HG03571 (cell line): Measurements from ENCODE around the gene CAMSAP2.

ENCODE experiments used
- ATAC-seq: cut with Tn5 transposase; IDR thresholded peaks from one replicate; pipeline ENCODE4 v1.9.1; 2021; ENCODE audit not compliant: unreplicated experiment

CAMSAP2 gene

GRCh38 chr1:200895801-200896530 lies 157.3 kb downstream of the CAMSAP2 start:
- peak; percentile 64 for ATAC-seq

- no peak for ATAC-seq
Measured at GRCh38 chr1:200896531-200897196, 158.0 kb downstream of the CAMSAP2 start.

GRCh38 chr1:200897259-200897658 lies 158.6 kb downstream of the CAMSAP2 start:
- no peak for ATAC-seq

- no peak for ATAC-seq
Measured at GRCh38 chr1:200899015-200899386, 160.3 kb downstream of the CAMSAP2 start.

GRCh38 chr1:200899451-200899915 lies 160.8 kb downstream of the CAMSAP2 start:
- ATAC-seq: no peak

- ATAC-seq: no peak
Measured at GRCh38 chr1:200899954-200900867, 161.5 kb downstream of the CAMSAP2 start.

GRCh38 chr1:200900877-200901276 lies 162.2 kb downstream of the CAMSAP2 start:
- ATAC-seq: no peak

- no peak for ATAC-seq
Measured at GRCh38 chr1:200901350-200901749, 162.7 kb downstream of the CAMSAP2 start.

GRCh38 chr1:200901796-200902444 lies 163.2 kb downstream of the CAMSAP2 start:
- ATAC-seq: no peak

GRCh38 chr1:200903793-200904192 lies 165.1 kb downstream of the CAMSAP2 start:
- no peak for ATAC-seq

GRCh38 chr1:200904772-200905171 lies 166.1 kb downstream of the CAMSAP2 start:
- no peak for ATAC-seq

GRCh38 chr1:200905411-200906052 lies 166.8 kb downstream of the CAMSAP2 start:
- peak; percentile 32 for ATAC-seq

- no peak for ATAC-seq
Measured at GRCh38 chr1:200906491-200906890, 167.8 kb downstream of the CAMSAP2 start.

GRCh38 chr1:200907611-200908097 lies 169.0 kb downstream of the CAMSAP2 start:
- ATAC-seq: peak; percentile 44

- ATAC-seq: no peak
Measured at GRCh38 chr1:200908191-200908868, 169.6 kb downstream of the CAMSAP2 start.

GRCh38 chr1:200909071-200909470 lies 170.4 kb downstream of the CAMSAP2 start:
- ATAC-seq: no peak

GRCh38 chr1:200909757-200910239 lies 171.1 kb downstream of the CAMSAP2 start:
- ATAC-seq: peak; percentile 50
